ENCODE results near the gene HRH3.

The HRH3 gene

DNA sequence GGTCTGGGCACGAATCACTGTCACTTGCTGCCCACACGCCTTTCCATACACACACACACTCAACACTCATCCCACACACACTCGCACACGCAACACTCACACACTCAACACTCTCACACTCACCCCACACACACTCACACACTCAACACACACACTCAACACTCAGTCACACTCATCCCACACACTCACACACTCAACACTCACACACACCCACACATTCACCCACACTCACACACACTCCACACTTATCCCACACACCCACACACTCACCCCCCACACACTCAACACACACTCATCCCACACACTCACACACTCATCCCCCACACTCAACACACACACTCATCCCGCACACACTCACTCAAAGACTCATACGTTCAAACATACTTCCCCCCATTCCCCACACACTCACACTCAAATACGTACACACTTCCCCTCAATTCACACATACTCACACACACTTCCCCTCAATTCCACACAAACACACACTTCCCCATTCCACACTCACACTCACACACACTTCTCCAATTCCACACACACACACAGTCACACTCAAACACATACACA, 9.0 kb upstream of the HRH3 start:
- no peak for TF ChIP-seq EZH2phosphoT487 (conservative IDR thresholded peaks at IDR 0.05; ENCODE audit: low read length)
- no peaks in the 10 kb centered on the region for H3K9me3 ChIP-seq (ENCODE audit: insufficient read depth, low read length)
- no peaks in the 10 kb centered on the region for H3K27me3 ChIP-seq (ENCODE audit: low read length)
- H3K4me3 ChIP-seq (ENCODE audit: insufficient read depth, low read length, poor library complexity, severe bottlenecking) = no peak overlapping the region
- no peaks in the 10 kb centered on the region for H3K79me2 ChIP-seq (ENCODE audit: insufficient read depth, low read length)
- H3K9me2 ChIP-seq (replicated peaks; ENCODE audit: insufficient read depth, low read length) = no peaks in the 10 kb centered on the region
- no peak overlapping the region for H3K27ac ChIP-seq (ENCODE audit: low read depth, low read length)
- H2AFZ ChIP-seq (ENCODE audit: low read depth, low read length, severe bottlenecking) = no peak overlapping the region
- H4K20me1 ChIP-seq (ENCODE audit: low read depth, low read length) = no peaks in the 10 kb centered on the region
- H3K36me3 ChIP-seq (ENCODE audit: low read length) = no peaks in the 10 kb centered on the region
- H3K4me2 ChIP-seq (ENCODE audit: low read depth, low read length, poor library complexity, severe bottlenecking) = no peak overlapping the region
- H3K9ac ChIP-seq (ENCODE audit: low read length) = no peak overlapping the region
- no peaks in the 10 kb centered on the region for H3F3A ChIP-seq (ENCODE audit: insufficient read depth)

GRCh38 chr20:62227977-62228958, 8.2 kb upstream of the HRH3 start:
- no peak overlapping the region for H2AFZ ChIP-seq (ENCODE audit: low read depth, low read length, severe bottlenecking)
- no peaks in the 10 kb centered on the region for H4K20me1 ChIP-seq (ENCODE audit: low read depth, low read length)
- H3K4me2 ChIP-seq (ENCODE audit: low read depth, low read length, poor library complexity, severe bottlenecking) = no peak overlapping the region
- no peaks in the 10 kb centered on the region for H3K79me2 ChIP-seq (ENCODE audit: insufficient read depth, low read length)
- H3K27ac ChIP-seq (ENCODE audit: low read depth, low read length) = no peak overlapping the region
- TF ChIP-seq CTCF (IDR thresholded peaks at IDR 0.05; ENCODE audit: insufficient read depth, low read length, poor library complexity, severe bottlenecking) = no peak
- no peak for TF ChIP-seq EZH2phosphoT487 (conservative IDR thresholded peaks at IDR 0.05; ENCODE audit: low read length)
- H3K9ac ChIP-seq (ENCODE audit: low read length) = no peak overlapping the region
- H3K27me3 ChIP-seq (ENCODE audit: low read length) = no peaks in the 10 kb centered on the region
- H3F3A ChIP-seq (ENCODE audit: insufficient read depth) = no peaks in the 10 kb centered on the region
- no peak overlapping the region for H3K4me3 ChIP-seq (ENCODE audit: insufficient read depth, low read length, poor library complexity, severe bottlenecking)
- no peaks in the 10 kb centered on the region for H3K9me2 ChIP-seq (replicated peaks; ENCODE audit: insufficient read depth, low read length)
- H3K36me3 ChIP-seq (ENCODE audit: low read length) = no peaks in the 10 kb centered on the region
- H3K9me3 ChIP-seq (ENCODE audit: insufficient read depth, low read length) = no peaks in the 10 kb centered on the region

DNA sequence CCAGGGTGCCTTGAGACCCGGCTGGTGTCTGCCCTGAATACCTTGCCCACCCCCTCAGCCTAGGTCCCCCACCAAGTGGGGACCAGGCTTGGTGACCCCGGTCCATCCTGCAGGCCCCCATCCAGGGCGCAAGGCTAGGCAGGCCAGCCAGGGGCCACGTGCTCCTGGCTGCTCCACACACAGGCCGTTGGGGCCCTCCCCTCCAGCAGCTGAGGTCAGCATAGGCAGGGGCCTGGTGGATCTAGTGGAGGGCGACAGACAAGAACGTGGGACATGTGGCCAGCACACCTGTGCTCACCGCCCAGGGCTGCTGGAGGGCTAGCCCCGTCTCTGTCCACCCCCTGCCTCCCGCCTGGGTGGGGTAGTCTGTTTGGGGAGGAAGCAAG, 7.5 kb upstream of the HRH3 start:
- H3K4me3 ChIP-seq (ENCODE audit: insufficient read depth, low read length, poor library complexity, severe bottlenecking) = no peak overlapping the region
- H3K36me3 ChIP-seq (ENCODE audit: low read length) = no peaks in the 10 kb centered on the region
- no peak overlapping the region for H3K27ac ChIP-seq (ENCODE audit: low read depth, low read length)
- H3K4me2 ChIP-seq (ENCODE audit: low read depth, low read length, poor library complexity, severe bottlenecking) = no peak overlapping the region
- no peak overlapping the region for H2AFZ ChIP-seq (ENCODE audit: low read depth, low read length, severe bottlenecking)
- H3K9ac ChIP-seq (ENCODE audit: low read length) = no peak overlapping the region
- H3K79me2 ChIP-seq (ENCODE audit: insufficient read depth, low read length) = no peaks in the 10 kb centered on the region
- TF ChIP-seq EZH2phosphoT487 (conservative IDR thresholded peaks at IDR 0.05; ENCODE audit: low read length) (no peak), CTCF (IDR thresholded peaks at IDR 0.05; ENCODE audit: insufficient read depth, low read length, poor library complexity, severe bottlenecking) (no peak)
- H3F3A ChIP-seq (ENCODE audit: insufficient read depth) = no peaks in the 10 kb centered on the region
- H3K27me3 ChIP-seq (ENCODE audit: low read length) = no peaks in the 10 kb centered on the region
- H3K9me3 ChIP-seq (ENCODE audit: insufficient read depth, low read length) = no peaks in the 10 kb centered on the region
- no peaks in the 10 kb centered on the region for H3K9me2 ChIP-seq (replicated peaks; ENCODE audit: insufficient read depth, low read length)
- no peaks in the 10 kb centered on the region for H4K20me1 ChIP-seq (ENCODE audit: low read depth, low read length)

Data from SU-DHL-6 (cell line).